HG03135 (cell line): Measurements from ENCODE around the gene FAM20C.
"Not testable (repeated sequence)": the region's sequence is repeated elsewhere in the genome, so short reads cannot be mapped to it uniquely, and the experiment has no call there.

Experiments used
- ATAC-seq: cut with Tn5 transposase; IDR thresholded peaks from one replicate; pipeline ENCODE4 v1.9.1; 2021; ENCODE audit warnings: mild to moderate bottlenecking, moderate library complexity; ENCODE audit not compliant: unreplicated experiment

Gene FAM20C

GRCh38 chr7:190196-190595 lies 2.2 kb upstream of the FAM20C start:
- ATAC-seq, result no peak

- no peak for ATAC-seq
Measured at GRCh38 chr7:191105-191980, 1.0 kb upstream of the FAM20C start.

GRCh38 chr7:192701-193480 lies 520 bp downstream of the FAM20C start:
- ATAC-seq, result no peak

GRCh38 chr7:193481-194251 lies 1.3 kb downstream of the FAM20C start:
- no peak for ATAC-seq

GRCh38 chr7:194252-195009 lies 2.1 kb downstream of the FAM20C start:
- ATAC-seq, result no peak

GRCh38 chr7:195010-195829 lies 2.8 kb downstream of the FAM20C start:
- ATAC-seq, result no peak

- ATAC-seq, result no peak
Measured at GRCh38 chr7:195830-196128, 3.4 kb downstream of the FAM20C start.

GRCh38 chr7:196283-196682 lies 3.9 kb downstream of the FAM20C start:
- ATAC-seq, result no peak

- ATAC-seq, result no peak
Measured at GRCh38 chr7:196778-197321, 4.5 kb downstream of the FAM20C start.

GRCh38 chr7:197413-198335 lies 5.3 kb downstream of the FAM20C start:
- no peak for ATAC-seq

GRCh38 chr7:199483-200249 lies 7.3 kb downstream of the FAM20C start:
- no peak for ATAC-seq

- no peak for ATAC-seq
Measured at GRCh38 chr7:200290-200689, 7.9 kb downstream of the FAM20C start.

GRCh38 chr7:200704-201103 lies 8.3 kb downstream of the FAM20C start:
- no peak for ATAC-seq

GRCh38 chr7:204326-204725 lies 12.0 kb downstream of the FAM20C start:
- ATAC-seq, result no peak

GRCh38 chr7:205115-206010 lies 13.0 kb downstream of the FAM20C start:
- ATAC-seq, result no peak

- ATAC-seq, result not testable (repeated sequence)
Measured at GRCh38 chr7:206351-206750, 14.0 kb downstream of the FAM20C start.
